Activated CD8-positive, alpha-beta memory T cell treated with anti-CD3 and anti-CD28 coated beads, Interleukin-2, amount 10 ng/mL, durations not matched to agents 7 days and 5 days (primary cell): Measurements from ENCODE around the gene CD14. TPM values are rescaled to one million over a fixed set of nuclear protein-coding genes. Genes with fewer than 3 reads are reported as not detected.
"Not testable (repeated sequence)": the region's sequence is repeated elsewhere in the genome, so short reads cannot be mapped to it uniquely, and the experiment has no call there.

ENCODE experiments used
- ATAC-seq: fragments of 150-1000 bp; cut with Tn5 transposase; one replicate; pipeline ENCODE4 v1.10.0; 2021; ENCODE audit warnings: moderate library complexity
- CTCF ChIA-PET: fragments of 350-600 bp; sonication (Branson Sonifier 250); formaldehyde crosslinking; loops from one replicate; lab custom pipeline; 2021; ENCODE audit warnings: antibody characterized with exemption; lab: Charles Lee
- DNase-seq: peaks from one replicate; pipeline ENCODE4 v3.0.0-alpha.2; 2020
- H3K27ac Mint-ChIP-seq: one replicate; pipeline ENCODE4 v1.8.0; 2021; ENCODE audit warnings: mild to moderate bottlenecking, mixed read lengths
- H3K27me3 Mint-ChIP-seq: one replicate; pipeline ENCODE4 v1.8.0; 2021; ENCODE audit warnings: mixed read lengths
- H3K36me3 Mint-ChIP-seq: one replicate; pipeline ENCODE4 v1.8.0; 2021; ENCODE audit warnings: mild to moderate bottlenecking, mixed read lengths
- H3K4me1 Mint-ChIP-seq: one replicate; pipeline ENCODE4 v1.8.0; 2021; ENCODE audit warnings: mixed read lengths
- H3K4me3 Mint-ChIP-seq: one replicate; pipeline ENCODE4 v1.8.0; 2021; ENCODE audit warnings: mild to moderate bottlenecking, moderate library complexity, mixed read lengths
- H3K9me3 Mint-ChIP-seq: one replicate; pipeline ENCODE4 v1.8.0; 2022; ENCODE audit warnings: low read depth, mixed read lengths
- total RNA-seq, 2 experiments: library from RNA; stranded (reverse); gene quantifications; one replicate each; pipeline ENCODE4 v1.2.3, GENCODE V29; 2021

Gene CD14
- total RNA-seq, 2 experiments from 2014 or later, result 0.38 to 0.56 TPM

DNA sequence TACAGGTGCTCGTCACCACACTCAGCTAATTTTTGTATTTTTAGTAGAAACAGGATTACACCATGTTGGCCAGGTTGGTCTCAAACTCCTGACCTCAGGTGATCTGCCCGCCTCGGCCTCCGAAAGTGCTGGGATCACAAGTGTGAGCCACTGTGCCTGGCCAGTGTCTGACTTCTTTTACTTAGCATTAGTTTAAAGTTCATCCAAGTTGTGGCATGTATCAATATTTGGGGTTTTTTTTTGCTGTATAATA is 29.6 kb downstream of the CD14 start:
- H3K36me3 Mint-ChIP-seq, ATAC-seq: not testable (repeated sequence)

DNA sequence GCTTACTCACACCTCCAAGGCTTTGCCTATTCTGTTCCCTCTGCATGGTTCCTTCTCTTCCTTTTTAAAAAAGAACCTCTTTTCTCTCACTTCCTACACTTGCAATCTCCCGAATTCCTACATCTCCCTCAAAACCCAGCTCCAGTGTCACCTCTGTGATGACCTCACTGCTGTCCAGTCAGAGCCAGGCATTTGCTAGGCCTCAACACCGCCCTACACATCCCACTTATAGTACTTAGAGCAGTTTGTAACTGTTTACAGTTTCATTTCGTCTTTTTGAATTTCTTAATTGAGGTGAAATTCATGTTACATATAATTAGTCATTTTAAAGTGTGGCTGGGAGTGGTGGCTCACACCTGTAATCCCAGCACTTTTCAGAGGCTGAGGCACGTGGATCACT is 30.8 kb downstream of the CD14 start:
- Mint-ChIP-seq H3K27me3 (peaks cover 5% of the 10 kb centered on the region), H3K36me3 (no peaks in the 10 kb centered on the region), H3K9me3 (no peaks in the 10 kb centered on the region), H3K4me1 (no peaks in the 10 kb centered on the region), H3K27ac (no peak overlapping the region), H3K4me3 (no peak overlapping the region)
- CTCF ChIA-PET, result no interaction called here
- DNase-seq (no peak), ATAC-seq (no peak)

More for the DNA sequence above, 29.6 kb downstream of the CD14 start:
- H3K27ac Mint-ChIP-seq, H3K9me3 Mint-ChIP-seq, H3K4me1 Mint-ChIP-seq, DNase-seq, H3K4me3 Mint-ChIP-seq, H3K27me3 Mint-ChIP-seq, CTCF ChIA-PET: not testable (repeated sequence)

DNA sequence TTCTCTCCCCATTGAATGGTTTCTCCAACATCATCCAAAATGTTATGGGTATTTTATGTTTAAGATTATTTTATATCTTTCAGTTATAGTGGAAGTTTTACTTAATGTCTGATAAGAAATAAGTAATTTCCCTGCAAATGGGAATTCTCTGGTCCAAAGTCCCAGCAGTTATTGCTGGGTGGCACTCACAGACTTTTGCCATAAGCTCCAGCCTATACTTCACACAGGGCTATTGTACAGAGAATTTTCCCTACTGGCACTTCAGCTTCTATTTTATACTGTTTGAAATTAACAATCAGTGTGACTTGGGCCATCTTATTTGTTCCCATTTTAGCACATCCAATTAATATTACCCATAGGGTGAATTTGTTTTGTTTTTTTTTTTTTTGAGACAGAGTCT is 32.9 kb downstream of the CD14 start:
- H3K9me3 Mint-ChIP-seq, result no peaks in the 10 kb centered on the region
- H3K27me3 Mint-ChIP-seq, result no peaks in the 10 kb centered on the region
- H3K27ac Mint-ChIP-seq, result no peak overlapping the region
- no peaks in the 10 kb centered on the region for H3K36me3 Mint-ChIP-seq
- H3K4me1 Mint-ChIP-seq, result no peaks in the 10 kb centered on the region
- H3K4me3 Mint-ChIP-seq, result no peak overlapping the region
- ATAC-seq (no peak), DNase-seq (no peak)
- CTCF ChIA-PET, result no interaction called here

DNA sequence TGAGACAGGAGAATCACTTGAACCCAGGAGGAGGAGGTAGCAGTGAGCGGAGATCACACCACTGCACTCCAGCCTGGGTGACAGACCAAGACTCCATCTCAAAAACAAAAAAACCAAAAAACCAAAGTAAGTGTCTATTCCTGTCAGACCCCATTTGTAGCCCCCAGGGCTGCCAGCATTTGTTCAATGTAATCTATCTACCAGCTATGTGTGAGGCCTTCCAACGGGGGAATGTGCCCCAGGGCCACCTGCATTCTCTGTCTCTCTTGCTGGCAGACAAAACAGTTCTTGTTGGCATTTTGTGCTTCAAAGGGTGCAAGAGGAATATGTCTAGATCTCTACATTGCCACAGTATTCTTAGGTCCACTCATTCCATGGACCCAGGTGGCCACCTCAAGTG is 34.1 kb downstream of the CD14 start:
- no peak overlapping the region for H3K27ac Mint-ChIP-seq
- CTCF ChIA-PET, result no interaction called here

DNA sequence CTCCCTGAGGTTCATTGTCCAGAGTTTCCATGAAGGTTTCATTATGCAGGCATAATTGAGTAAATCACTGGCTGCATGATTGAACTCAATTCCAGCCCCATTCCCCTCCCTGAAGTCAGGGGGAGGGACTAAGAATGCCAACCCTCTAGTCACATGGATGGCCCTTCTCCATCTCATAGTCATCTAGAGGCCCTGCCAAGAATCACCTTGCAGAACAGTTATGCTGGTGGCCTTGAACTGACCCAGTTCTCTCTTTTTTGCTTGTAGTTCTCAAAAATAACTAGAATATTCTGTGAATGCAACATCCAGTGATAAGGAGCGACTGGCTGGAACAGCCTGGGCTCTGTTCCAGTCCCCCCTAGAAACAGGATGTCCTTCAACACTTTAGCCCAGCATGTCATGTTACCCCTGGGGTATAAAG is 36.6 kb downstream of the CD14 start:
- no peak for DNase-seq
- Mint-ChIP-seq H3K4me3 (no peak overlapping the region), H3K27ac (no peak overlapping the region), H3K9me3 (no peaks in the 10 kb centered on the region), H3K27me3 (no peaks in the 10 kb centered on the region), H3K4me1 (no peaks in the 10 kb centered on the region), H3K36me3 (no peaks in the 10 kb centered on the region)
- no peak for ATAC-seq
- CTCF ChIA-PET, result no interaction called here

More for the DNA sequence above, 34.1 kb downstream of the CD14 start:
- H3K4me3 Mint-ChIP-seq, result no peak overlapping the region
- no peaks in the 10 kb centered on the region for H3K27me3 Mint-ChIP-seq
- no peaks in the 10 kb centered on the region for H3K36me3 Mint-ChIP-seq
- H3K4me1 Mint-ChIP-seq, result no peaks in the 10 kb centered on the region
- H3K9me3 Mint-ChIP-seq, result no peaks in the 10 kb centered on the region
- no peak for ATAC-seq
- DNase-seq, result no peak

DNA sequence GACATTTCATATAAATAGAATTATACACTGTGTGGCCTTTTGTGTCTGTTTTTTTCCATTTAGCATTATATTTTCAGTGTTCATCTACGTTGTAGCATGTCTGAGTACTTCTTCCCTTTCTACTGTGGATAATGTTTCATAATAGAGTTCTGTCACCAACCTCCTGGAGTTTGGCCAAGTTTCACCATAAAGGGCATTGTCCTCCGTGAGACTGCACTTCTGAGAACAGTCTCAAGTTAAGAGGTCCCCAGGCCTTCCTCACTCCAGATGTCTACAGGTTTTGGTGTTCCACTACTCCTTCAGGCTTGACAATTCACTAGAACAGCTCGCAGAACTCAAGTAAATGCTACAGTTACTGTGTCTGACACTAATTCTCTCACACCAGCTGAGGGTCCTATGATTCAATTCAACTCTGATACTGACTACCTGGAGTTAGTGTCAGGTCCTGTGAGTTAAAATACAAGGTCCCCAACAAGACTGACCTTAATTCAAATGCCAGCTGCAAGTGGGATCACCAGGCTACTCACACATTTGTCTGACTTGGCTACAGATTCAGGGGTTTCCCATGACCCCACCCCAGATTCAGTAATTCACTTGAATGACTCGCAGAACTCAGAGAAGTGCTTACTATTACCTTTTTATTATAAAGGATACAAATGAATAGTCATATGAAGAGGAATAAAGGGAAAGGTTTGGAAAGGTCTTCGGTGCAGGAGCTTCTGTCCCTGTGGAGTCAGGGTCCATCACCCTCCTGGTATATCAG is 37.3 kb downstream of the CD14 start:
- Mint-ChIP-seq H3K9me3 (no peaks in the 10 kb centered on the region), H3K4me1 (no peaks in the 10 kb centered on the region), H3K36me3 (no peaks in the 10 kb centered on the region), H3K27ac (no peak overlapping the region), H3K4me3 (no peak overlapping the region), H3K27me3 (no peaks in the 10 kb centered on the region)
- CTCF ChIA-PET, result no interaction called here
- DNase-seq, result no peak
- ATAC-seq, result no peak

DNA sequence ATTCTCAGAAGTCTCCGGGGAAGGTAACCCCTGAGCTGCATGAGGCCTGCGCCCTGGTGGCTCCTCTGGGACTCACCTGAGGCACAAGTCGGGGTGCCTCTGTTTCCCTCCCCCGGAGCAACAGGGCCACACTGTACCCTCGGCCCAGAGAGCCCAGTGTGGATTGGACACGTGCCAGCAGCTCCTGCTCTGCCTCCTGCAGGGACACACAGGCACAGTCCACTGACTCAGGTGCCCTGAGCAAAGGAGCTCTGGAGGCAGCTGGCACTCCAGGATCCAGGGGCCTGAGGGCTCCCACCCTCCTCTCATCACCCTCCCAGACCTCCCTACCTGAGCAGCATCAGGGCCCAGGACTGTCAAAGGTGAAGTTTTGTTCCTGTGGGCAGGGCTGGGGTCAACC is 38.8 kb downstream of the CD14 start:
- no peak overlapping the region for H3K27ac Mint-ChIP-seq
- H3K27me3 Mint-ChIP-seq, result no peaks in the 10 kb centered on the region
- DNase-seq (no peak), ATAC-seq (no peak)
- no peaks in the 10 kb centered on the region for H3K9me3 Mint-ChIP-seq
- CTCF ChIA-PET, result interaction anchor here (0.6 kb wide), 1 partner anchor 169 kb away, joined by 3 read pairs; no protein-coding TSS in a partner anchor
- no peak overlapping the region for H3K4me3 Mint-ChIP-seq
- H3K36me3 Mint-ChIP-seq, result no peaks in the 10 kb centered on the region
- H3K4me1 Mint-ChIP-seq, result no peaks in the 10 kb centered on the region

DNA sequence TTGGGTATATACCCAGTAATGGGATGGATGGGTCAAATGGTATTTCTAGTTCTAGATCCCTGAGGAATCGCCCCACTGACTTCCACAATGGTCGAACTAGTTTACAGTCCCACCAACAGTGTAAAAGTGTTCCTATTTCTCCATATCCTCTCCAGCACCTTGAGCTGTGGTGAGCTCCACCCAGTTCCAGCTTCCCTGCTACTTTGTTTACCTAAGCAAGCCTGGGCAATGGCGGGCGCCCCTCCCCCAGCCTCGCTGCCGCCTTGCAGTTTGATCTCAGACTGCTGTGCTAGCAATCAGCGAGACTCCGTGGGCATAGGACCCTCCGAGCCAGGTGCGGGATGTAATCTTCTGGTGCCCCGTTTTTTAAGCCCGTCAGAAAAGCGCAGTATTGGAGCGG is 39.9 kb downstream of the CD14 start:
- H3K4me3 Mint-ChIP-seq, DNase-seq, CTCF ChIA-PET: not testable (repeated sequence)

DNA sequence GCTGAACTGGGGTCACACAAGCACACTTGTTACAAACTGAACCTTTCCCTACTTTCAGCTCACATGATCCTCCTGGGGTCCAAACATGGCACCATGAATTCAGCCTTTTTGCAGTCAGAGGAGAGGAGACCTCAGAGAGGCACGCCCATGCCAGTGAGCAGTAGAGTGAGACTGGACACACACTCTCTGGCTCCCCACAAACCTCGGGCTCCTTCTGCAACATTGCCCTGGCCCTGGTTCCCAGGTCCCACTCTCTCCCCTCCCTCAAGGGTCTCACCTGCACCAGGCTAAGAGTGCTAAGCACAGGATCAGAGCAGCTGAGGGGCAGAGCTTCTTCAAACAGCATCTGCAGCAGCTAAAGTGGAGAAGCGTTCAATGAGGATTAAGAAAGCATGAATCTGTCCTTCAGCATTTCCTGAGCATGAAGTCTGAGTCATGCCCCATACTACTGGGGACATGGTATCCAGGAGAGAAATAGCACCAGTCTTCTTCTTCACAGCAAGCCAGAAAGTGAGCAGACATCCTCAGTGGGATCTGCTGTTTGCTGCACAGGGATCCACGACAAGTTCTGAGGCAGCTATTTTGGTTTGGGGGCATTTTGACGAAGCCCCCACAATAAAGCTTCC is 41.1 kb downstream of the CD14 start:
- DNase-seq, result no peak
- no peaks in the 10 kb centered on the region for H3K9me3 Mint-ChIP-seq
- H3K4me1 Mint-ChIP-seq, result no peaks in the 10 kb centered on the region
- peaks cover 5% of the 10 kb centered on the region for H3K27me3 Mint-ChIP-seq
- no peak overlapping the region for H3K27ac Mint-ChIP-seq
- H3K36me3 Mint-ChIP-seq, result no peaks in the 10 kb centered on the region
- CTCF ChIA-PET, result no interaction called here
- no peak for ATAC-seq
- no peak overlapping the region for H3K4me3 Mint-ChIP-seq

More for the DNA sequence above, 39.9 kb downstream of the CD14 start:
- H3K9me3 Mint-ChIP-seq, ATAC-seq, H3K4me1 Mint-ChIP-seq, H3K27ac Mint-ChIP-seq, H3K27me3 Mint-ChIP-seq, H3K36me3 Mint-ChIP-seq: not testable (repeated sequence)

DNA sequence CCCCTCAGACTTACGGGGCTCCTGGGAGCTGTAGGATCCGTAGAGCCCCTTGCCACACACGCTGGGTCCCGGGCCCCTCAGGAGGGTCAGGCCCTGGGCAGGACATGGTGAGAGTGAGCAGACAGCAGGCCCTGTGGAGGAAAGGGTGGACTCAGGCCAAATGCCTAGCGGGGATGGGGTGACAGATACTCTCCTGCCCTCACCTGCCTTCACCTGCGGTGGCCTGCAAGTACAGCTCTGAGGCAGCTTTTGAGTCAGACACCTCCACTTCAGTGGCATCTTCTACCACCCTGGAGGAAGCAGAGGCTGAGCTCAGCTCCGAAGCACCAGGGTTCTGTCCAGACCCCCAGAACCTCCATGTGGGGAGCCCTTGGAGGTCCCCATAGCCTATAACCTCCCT is 42.1 kb downstream of the CD14 start:
- Mint-ChIP-seq H3K27me3 (peaks cover 12% of the 10 kb centered on the region), H3K4me3 (no peak overlapping the region), H3K27ac (no peak overlapping the region), H3K36me3 (no peaks in the 10 kb centered on the region), H3K4me1 (no peaks in the 10 kb centered on the region), H3K9me3 (no peaks in the 10 kb centered on the region)
- no peak for ATAC-seq
- no peak for DNase-seq
- CTCF ChIA-PET, result no interaction called here

DNA sequence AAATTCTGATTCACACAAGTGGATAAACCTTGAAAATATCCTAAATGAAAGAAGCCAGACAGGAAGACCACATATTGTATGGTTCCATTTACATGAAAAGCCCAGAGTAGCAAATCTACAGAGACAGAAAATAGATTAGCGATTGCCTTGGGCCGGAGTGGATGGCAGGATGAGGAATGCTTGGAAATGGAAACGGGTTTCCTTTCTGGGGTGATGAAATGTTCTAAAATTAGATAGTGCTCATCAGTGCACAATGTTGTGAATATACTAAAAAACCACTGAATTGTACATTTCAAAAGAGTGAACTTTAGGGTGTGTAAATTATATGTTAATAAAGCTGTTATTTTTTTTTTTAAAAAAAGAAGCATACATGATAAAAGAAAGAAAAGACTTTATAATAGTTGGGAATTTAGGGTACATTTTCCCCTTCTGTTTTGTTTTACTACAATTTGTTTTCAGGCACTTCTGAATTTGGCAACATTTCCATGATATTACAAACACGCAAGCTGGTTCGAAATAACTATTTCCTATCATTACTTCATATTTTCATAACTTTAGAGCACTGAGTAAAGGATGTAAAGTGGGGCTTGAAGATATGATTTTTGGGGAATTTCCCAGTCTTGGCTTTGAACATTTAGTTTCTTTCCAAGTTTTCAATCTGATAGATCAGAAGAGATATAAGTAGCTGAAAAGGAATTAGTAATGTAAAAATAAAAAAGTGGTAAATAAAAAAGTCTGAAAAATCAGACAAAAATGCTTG is 44.5 kb downstream of the CD14 start:
- H3K4me3 Mint-ChIP-seq, result no peak overlapping the region
- H3K4me1 Mint-ChIP-seq, result no peaks in the 10 kb centered on the region
- H3K27ac Mint-ChIP-seq, result no peak overlapping the region
- no peaks in the 10 kb centered on the region for H3K9me3 Mint-ChIP-seq
- no peak for DNase-seq
- ATAC-seq, result no peak
- no peaks in the 10 kb centered on the region for H3K36me3 Mint-ChIP-seq
- peaks cover 12% of the 10 kb centered on the region for H3K27me3 Mint-ChIP-seq
- CTCF ChIA-PET, result interaction anchor here (1.1 kb wide), 1 partner anchor 225 kb away, joined by 3 read pairs; no protein-coding TSS in a partner anchor

DNA sequence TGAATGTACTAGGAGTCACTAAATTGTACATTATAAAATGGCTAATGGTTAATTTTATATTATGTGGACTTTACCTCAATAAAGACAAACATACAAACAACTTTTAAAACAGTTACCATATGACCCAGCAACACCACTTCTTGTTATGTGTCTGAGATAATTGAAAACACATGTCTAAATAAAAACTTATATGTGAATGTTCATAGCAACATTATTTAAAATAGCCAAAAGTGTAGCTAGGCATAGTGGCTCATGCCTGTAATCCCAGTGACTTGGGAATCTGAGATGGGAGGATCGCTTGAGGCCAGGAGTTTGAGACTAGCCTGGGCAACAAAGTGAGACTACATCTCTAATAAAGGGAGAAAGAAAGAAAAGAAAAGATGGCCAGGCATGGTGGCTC is 45.5 kb downstream of the CD14 start:
- CTCF ChIA-PET, result no interaction called here
- Mint-ChIP-seq H3K27ac (no peak overlapping the region), H3K4me3 (no peak overlapping the region), H3K27me3 (peaks cover 16% of the 10 kb centered on the region), H3K36me3 (no peaks in the 10 kb centered on the region), H3K4me1 (no peaks in the 10 kb centered on the region), H3K9me3 (no peaks in the 10 kb centered on the region)
- DNase-seq, result no peak
- no peak for ATAC-seq
